A549 (cell line): ENCODE results near the gene TBC1D22A.

Experiments used
- CEBPB ChIP-seq, 2 experiments: fragments of >200 bp in 1 of 2; sonication (Bioruptor Twin) in 1 of 2; formaldehyde crosslinking in 1 of 2; IDR thresholded peaks; 2 replicates each; pipeline ENCODE4 v1.6.1; 2012 to 2016
- ESRRA ChIP-seq: fragments of 150-350 bp; IDR thresholded peaks from 2 replicates; pipeline ENCODE4 v1.6.1; 2014; ENCODE audit warnings: mild to moderate bottlenecking, low read length, borderline replicate concordance
- JUNB ChIP-seq: fragments of >200 bp; sonication (Bioruptor Twin); formaldehyde crosslinking; IDR thresholded peaks from 2 replicates; pipeline ENCODE4 v1.6.1; 2016
- POLR2A ChIP-seq: IDR thresholded peaks from 2 replicates; pipeline ENCODE4 v1.6.1; 2012; ENCODE audit warnings: mild to moderate bottlenecking, low read length
- TF ChIP-seq, protein P1 (sequence below): fragments of >200 bp; sonication (Bioruptor Twin); formaldehyde crosslinking; IDR thresholded peaks from 3 replicates; pipeline ENCODE4 v1.5.1; 2016

DNA sequence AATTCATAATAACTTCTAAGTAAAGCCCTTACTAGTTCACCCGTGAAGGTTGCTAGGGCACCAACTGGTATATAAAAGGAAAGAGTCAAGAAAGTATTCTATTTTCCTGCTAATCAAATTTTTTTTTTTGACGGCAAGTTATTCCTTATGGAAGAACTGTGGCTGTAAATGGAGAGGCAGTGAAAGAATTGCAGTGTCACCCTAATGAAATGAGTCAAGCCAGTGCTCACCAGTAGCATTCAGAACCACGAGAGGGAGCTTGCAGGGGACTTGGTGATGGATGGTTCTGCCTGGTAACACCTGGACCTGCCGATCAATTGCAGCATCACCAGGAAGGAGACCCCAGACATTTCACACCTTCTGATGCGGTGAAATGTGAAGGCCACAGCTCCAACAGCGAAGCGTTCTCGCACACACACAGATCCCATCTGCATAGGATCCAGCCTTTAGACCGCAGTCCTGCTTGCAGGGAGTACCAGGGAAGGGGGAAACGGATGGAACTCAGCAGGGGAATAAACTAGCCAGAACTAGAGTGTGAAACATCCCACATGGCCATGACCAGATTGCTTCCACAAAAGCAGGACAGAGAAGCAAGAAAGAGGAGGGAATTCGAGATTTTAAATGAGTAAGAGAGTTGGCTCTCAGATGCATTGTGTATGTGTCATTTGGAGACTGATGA is 326.2 kb downstream of the TBC1D22A start:
- TF ChIP-seq JUNB (no peak), ESRRA (no peak), CEBPB (IDR thresholded peaks at IDR 0.05) (no peak), POLR2A (no peak)
- TF ChIP-seq, protein P1, sequence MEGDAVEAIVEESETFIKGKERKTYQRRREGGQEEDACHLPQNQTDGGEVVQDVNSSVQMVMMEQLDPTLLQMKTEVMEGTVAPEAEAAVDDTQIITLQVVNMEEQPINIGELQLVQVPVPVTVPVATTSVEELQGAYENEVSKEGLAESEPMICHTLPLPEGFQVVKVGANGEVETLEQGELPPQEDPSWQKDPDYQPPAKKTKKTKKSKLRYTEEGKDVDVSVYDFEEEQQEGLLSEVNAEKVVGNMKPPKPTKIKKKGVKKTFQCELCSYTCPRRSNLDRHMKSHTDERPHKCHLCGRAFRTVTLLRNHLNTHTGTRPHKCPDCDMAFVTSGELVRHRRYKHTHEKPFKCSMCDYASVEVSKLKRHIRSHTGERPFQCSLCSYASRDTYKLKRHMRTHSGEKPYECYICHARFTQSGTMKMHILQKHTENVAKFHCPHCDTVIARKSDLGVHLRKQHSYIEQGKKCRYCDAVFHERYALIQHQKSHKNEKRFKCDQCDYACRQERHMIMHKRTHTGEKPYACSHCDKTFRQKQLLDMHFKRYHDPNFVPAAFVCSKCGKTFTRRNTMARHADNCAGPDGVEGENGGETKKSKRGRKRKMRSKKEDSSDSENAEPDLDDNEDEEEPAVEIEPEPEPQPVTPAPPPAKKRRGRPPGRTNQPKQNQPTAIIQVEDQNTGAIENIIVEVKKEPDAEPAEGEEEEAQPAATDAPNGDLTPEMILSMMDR = no peak
